ENCODE data around the gene ERICH4.

DNA sequence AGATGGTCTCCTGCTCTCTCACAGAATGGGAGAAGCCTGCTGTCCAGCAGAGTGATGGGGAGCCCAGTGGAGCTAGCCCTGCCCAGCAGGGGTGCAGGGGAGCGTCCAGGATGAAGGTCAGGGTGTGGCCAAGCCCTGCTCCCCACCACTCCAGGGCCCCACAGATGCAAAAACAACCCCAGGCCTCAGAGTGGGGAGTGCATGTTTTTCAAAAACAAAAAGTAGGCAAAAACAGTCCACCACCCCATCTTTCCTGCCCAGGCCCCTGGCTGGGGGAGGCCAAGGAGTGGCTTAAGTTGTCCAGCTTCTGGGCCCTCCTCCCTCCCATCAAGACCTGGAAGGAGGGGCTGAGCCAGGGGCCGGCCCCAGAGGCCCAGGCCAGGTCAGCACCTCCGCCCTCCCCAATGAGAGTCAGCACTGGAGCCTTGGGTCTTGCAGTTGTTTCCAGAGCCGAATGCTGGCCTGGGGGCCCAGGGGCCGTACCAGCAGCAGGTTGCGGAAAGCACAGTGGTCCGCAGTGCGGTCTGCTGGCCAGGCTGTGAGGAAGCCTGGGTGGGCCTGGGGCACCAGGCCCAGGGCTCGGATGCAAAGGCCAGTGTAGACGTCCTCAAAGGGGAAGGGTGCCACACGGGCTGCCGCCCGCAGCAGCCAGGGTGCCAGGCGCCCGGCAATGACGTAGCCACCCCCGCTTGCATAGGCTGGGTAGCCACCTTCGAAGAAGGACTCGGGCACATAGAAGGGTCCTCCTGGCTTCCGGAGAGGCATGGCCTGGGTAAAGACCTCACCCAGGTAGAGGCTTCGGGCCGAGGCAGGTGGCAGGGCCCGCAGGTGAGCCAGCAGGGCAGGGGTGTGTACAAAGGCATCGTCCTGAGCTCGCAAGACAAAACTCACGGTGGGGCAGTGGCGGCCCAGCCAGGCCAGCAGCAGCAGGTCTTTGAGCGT lies 17.5 kb upstream of the ERICH4 start:
- TF ChIP-seq, protein P1, sequence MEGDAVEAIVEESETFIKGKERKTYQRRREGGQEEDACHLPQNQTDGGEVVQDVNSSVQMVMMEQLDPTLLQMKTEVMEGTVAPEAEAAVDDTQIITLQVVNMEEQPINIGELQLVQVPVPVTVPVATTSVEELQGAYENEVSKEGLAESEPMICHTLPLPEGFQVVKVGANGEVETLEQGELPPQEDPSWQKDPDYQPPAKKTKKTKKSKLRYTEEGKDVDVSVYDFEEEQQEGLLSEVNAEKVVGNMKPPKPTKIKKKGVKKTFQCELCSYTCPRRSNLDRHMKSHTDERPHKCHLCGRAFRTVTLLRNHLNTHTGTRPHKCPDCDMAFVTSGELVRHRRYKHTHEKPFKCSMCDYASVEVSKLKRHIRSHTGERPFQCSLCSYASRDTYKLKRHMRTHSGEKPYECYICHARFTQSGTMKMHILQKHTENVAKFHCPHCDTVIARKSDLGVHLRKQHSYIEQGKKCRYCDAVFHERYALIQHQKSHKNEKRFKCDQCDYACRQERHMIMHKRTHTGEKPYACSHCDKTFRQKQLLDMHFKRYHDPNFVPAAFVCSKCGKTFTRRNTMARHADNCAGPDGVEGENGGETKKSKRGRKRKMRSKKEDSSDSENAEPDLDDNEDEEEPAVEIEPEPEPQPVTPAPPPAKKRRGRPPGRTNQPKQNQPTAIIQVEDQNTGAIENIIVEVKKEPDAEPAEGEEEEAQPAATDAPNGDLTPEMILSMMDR (IDR thresholded peaks at IDR 0.05), result no peak
- TF ChIP-seq POLR2A (IDR thresholded peaks at IDR 0.05), result no peak
